Activated CD4-positive, alpha-beta T cell treated with anti-CD3 and anti-CD28 coated beads, Interleukin-2, amount 10 ng/mL, durations not matched to agents 7 days and 5 days (primary cell): ENCODE results near the gene LTO1. TPM values are rescaled to one million over a fixed set of nuclear protein-coding genes. Genes with fewer than 3 reads are reported as not detected.

Experiments
- CTCF ChIA-PET: fragments of 350-600 bp; sonication (Branson Sonifier 250); formaldehyde crosslinking; loops from one replicate; lab custom pipeline; 2021; ENCODE audit warnings: antibody characterized with exemption; lab: Charles Lee
- POLR2A ChIA-PET: fragments of 350-600 bp; sonication (Branson Sonifier 250); formaldehyde crosslinking; loops from one replicate; lab custom pipeline; 2021; ENCODE audit warnings: antibody characterized with exemption; lab: Charles Lee
- DNase-seq: peaks from one replicate; pipeline ENCODE4 v3.0.0-alpha.2; 2020
- H3K27ac Mint-ChIP-seq: one replicate; pipeline ENCODE4 v1.8.0; 2021; ENCODE audit warnings: mild to moderate bottlenecking, moderate library complexity, mixed read lengths
- H3K27me3 Mint-ChIP-seq: one replicate; pipeline ENCODE4 v1.8.0; 2021; ENCODE audit warnings: mixed read lengths
- H3K36me3 Mint-ChIP-seq: one replicate; pipeline ENCODE4 v1.8.0; 2021; ENCODE audit warnings: low read depth, mixed read lengths
- H3K4me1 Mint-ChIP-seq: one replicate; pipeline ENCODE4 v1.8.0; 2021; ENCODE audit warnings: mixed read lengths
- H3K4me3 Mint-ChIP-seq: one replicate; pipeline ENCODE4 v1.8.0; 2021; ENCODE audit warnings: mild to moderate bottlenecking, moderate library complexity, mixed read lengths
- H3K9me3 Mint-ChIP-seq: one replicate; pipeline ENCODE4 v1.8.0; 2021; ENCODE audit warnings: mixed read lengths
- total RNA-seq, 2 experiments: library from RNA; stranded (reverse); gene quantifications; one replicate each; pipeline ENCODE4 v1.2.3, GENCODE V29; 2021

The LTO1 gene
- total RNA-seq, 2 experiments from 2014 or later: 30.7 to 34.0 TPM

- no peak for DNase-seq
- Mint-ChIP-seq H3K27ac (no peak overlapping the region), H3K27me3 (peaks cover 12% of the 10 kb centered on the region), H3K4me1 (peaks cover 7% of the 10 kb centered on the region), H3K36me3 (no peaks in the 10 kb centered on the region), H3K4me3 (no peak overlapping the region), H3K9me3 (no peaks in the 10 kb centered on the region)
- ChIA-PET POLR2A (no interaction called here), CTCF (interaction anchor here (1.2 kb wide), 1 partner anchor 20 kb away, joined by 3 read pairs; no protein-coding TSS in a partner anchor)
Measured at GRCh38 chr11:69684651-69685050, 9.5 kb upstream of the LTO1 start.

- peaks cover 7% of the 10 kb centered on the region for H3K4me1 Mint-ChIP-seq
- no peak overlapping the region for H3K4me3 Mint-ChIP-seq
- H3K27me3 Mint-ChIP-seq: peaks cover 11% of the 10 kb centered on the region
- POLR2A ChIA-PET: no interaction called here
- H3K9me3 Mint-ChIP-seq: no peaks in the 10 kb centered on the region
- DNase-seq: no peak
- CTCF ChIA-PET: interaction anchor here (0.8 to 1.2 kb wide), 3 partner anchors 19 to 89 kb away, joined by 3 to 5 read pairs (median 3); no protein-coding TSS in a partner anchor
- no peak overlapping the region for H3K27ac Mint-ChIP-seq
- no peaks in the 10 kb centered on the region for H3K36me3 Mint-ChIP-seq
Measured at GRCh38 chr11:69683764-69684333, 8.7 kb upstream of the LTO1 start.

- H3K27ac Mint-ChIP-seq: no peak overlapping the region
- no peak overlapping the region for H3K4me3 Mint-ChIP-seq
- DNase-seq: no peak
- no peaks in the 10 kb centered on the region for H3K36me3 Mint-ChIP-seq
- H3K4me1 Mint-ChIP-seq: peaks cover 4% of the 10 kb centered on the region
- CTCF ChIA-PET: no interaction called here
- POLR2A ChIA-PET: no interaction called here
- H3K27me3 Mint-ChIP-seq: peaks cover 10% of the 10 kb centered on the region
- H3K9me3 Mint-ChIP-seq: no peaks in the 10 kb centered on the region
Measured at GRCh38 chr11:69682681-69683326, 7.7 kb upstream of the LTO1 start.

- CTCF ChIA-PET: no interaction called here
- Mint-ChIP-seq H3K36me3 (no peaks in the 10 kb centered on the region), H3K27me3 (peaks cover 10% of the 10 kb centered on the region), H3K27ac (no peak overlapping the region), H3K4me1 (peaks cover 4% of the 10 kb centered on the region), H3K9me3 (no peaks in the 10 kb centered on the region), H3K4me3 (no peak overlapping the region)
- POLR2A ChIA-PET: no interaction called here
- DNase-seq: no peak
Measured at GRCh38 chr11:69682221-69682620, 7.1 kb upstream of the LTO1 start.

GRCh38 chr11:69680688-69681087 lies 5.5 kb upstream of the LTO1 start:
- CTCF ChIA-PET: no interaction called here

GRCh38 chr11:69677749-69678148 lies 2.6 kb upstream of the LTO1 start:
- no peaks in the 10 kb centered on the region for H3K9me3 Mint-ChIP-seq
- ChIA-PET POLR2A (interaction anchor here (0.6 kb wide), 1 partner anchor 35 kb away, joined by 3 read pairs; no protein-coding TSS in a partner anchor), CTCF (interaction anchor here (0.6 kb wide), 1 partner anchor 859 kb away, joined by 4 read pairs; no protein-coding TSS in a partner anchor)
- peaks cover 4% of the 10 kb centered on the region for H3K36me3 Mint-ChIP-seq
- H3K27me3 Mint-ChIP-seq: peaks cover 11% of the 10 kb centered on the region
- no peak overlapping the region for H3K27ac Mint-ChIP-seq
- H3K4me3 Mint-ChIP-seq: no peak overlapping the region
- H3K4me1 Mint-ChIP-seq: peaks cover 17% of the 10 kb centered on the region
- no peak for DNase-seq

More at GRCh38 chr11:69680688-69681087, 5.5 kb upstream of the LTO1 start:
- H3K27me3 Mint-ChIP-seq: peaks cover 11% of the 10 kb centered on the region
- H3K27ac Mint-ChIP-seq: no peak overlapping the region
- POLR2A ChIA-PET: no interaction called here
- H3K9me3 Mint-ChIP-seq: no peaks in the 10 kb centered on the region
- DNase-seq: no peak
- no peak overlapping the region for H3K4me3 Mint-ChIP-seq
- H3K36me3 Mint-ChIP-seq: no peaks in the 10 kb centered on the region
- peaks cover 2% of the 10 kb centered on the region for H3K4me1 Mint-ChIP-seq

- Mint-ChIP-seq H3K27ac (peak overlapping the region; percentile 93), H3K4me3 (peak overlapping the region; percentile 97), H3K36me3 (peaks cover 13% of the 10 kb centered on the region), H3K27me3 (peaks cover 9% of the 10 kb centered on the region), H3K9me3 (no peaks in the 10 kb centered on the region), H3K4me1 (peaks cover 25% of the 10 kb centered on the region)
- ChIA-PET POLR2A (no interaction called here), CTCF (interaction anchor here (0.6 to 1.2 kb wide), 3 partner anchors 9 to 1748 kb away, joined by 3 read pairs; no protein-coding TSS in a partner anchor)
- peak; percentile 14 for DNase-seq
Measured at GRCh38 chr11:69674267-69674885, 777 bp downstream of the LTO1 start.

GRCh38 chr11:69671734-69672465 lies 3.3 kb downstream of the LTO1 start:
- CTCF ChIA-PET: no interaction called here
- Mint-ChIP-seq H3K4me3 (no peak overlapping the region), H3K27me3 (peaks cover 2% of the 10 kb centered on the region), H3K27ac (no peak overlapping the region), H3K9me3 (no peaks in the 10 kb centered on the region), H3K4me1 (peaks cover 25% of the 10 kb centered on the region), H3K36me3 (peaks cover 19% of the 10 kb centered on the region)
- POLR2A ChIA-PET: no interaction called here
- no peak for DNase-seq

GRCh38 chr11:69670158-69670845 lies 4.9 kb downstream of the LTO1 start:
- CTCF ChIA-PET: interaction anchor here (0.7 to 1.6 kb wide), 3 partner anchors 9 to 880 kb away, joined by 3 to 4 read pairs (median 3); no protein-coding TSS in a partner anchor
- POLR2A ChIA-PET: no interaction called here
- no peak overlapping the region for H3K27ac Mint-ChIP-seq
- H3K36me3 Mint-ChIP-seq: peaks cover 20% of the 10 kb centered on the region
- DNase-seq: peak; percentile 61
- H3K27me3 Mint-ChIP-seq: no peaks in the 10 kb centered on the region
- H3K9me3 Mint-ChIP-seq: no peaks in the 10 kb centered on the region
- H3K4me3 Mint-ChIP-seq: no peak overlapping the region
- H3K4me1 Mint-ChIP-seq: peaks cover 23% of the 10 kb centered on the region

- H3K36me3 Mint-ChIP-seq: peaks cover 27% of the 10 kb centered on the region
- peaks cover 20% of the 10 kb centered on the region for H3K4me1 Mint-ChIP-seq
- H3K27me3 Mint-ChIP-seq: no peaks in the 10 kb centered on the region
- no peak overlapping the region for H3K4me3 Mint-ChIP-seq
- no peak for DNase-seq
- no peaks in the 10 kb centered on the region for H3K9me3 Mint-ChIP-seq
- ChIA-PET POLR2A (no interaction called here), CTCF (interaction anchor here (0.6 to 1.6 kb wide), 3 partner anchors 8 to 1014 kb away, joined by 3 to 4 read pairs (median 3); no protein-coding TSS in a partner anchor)
- H3K27ac Mint-ChIP-seq: no peak overlapping the region
Measured at GRCh38 chr11:69669486-69669885, 5.7 kb downstream of the LTO1 start.

- Mint-ChIP-seq H3K27me3 (no peaks in the 10 kb centered on the region), H3K27ac (peak overlapping the region; percentile 6), H3K9me3 (no peaks in the 10 kb centered on the region), H3K4me3 (no peak overlapping the region), H3K4me1 (peaks cover 9% of the 10 kb centered on the region), H3K36me3 (peaks cover 24% of the 10 kb centered on the region)
- ChIA-PET CTCF (no interaction called here), POLR2A (no interaction called here)
- DNase-seq: no peak
Measured at GRCh38 chr11:69667619-69668604, 7.2 kb downstream of the LTO1 start.
